Measurements from ENCODE around the gene HOXB2. TPM values are rescaled to one million over a fixed set of nuclear protein-coding genes. Genes with fewer than 3 reads are reported as not detected.

The HOXB2 gene
- total RNA-seq, 1 donor from 2014 or later = 55.3 TPM

DNA sequence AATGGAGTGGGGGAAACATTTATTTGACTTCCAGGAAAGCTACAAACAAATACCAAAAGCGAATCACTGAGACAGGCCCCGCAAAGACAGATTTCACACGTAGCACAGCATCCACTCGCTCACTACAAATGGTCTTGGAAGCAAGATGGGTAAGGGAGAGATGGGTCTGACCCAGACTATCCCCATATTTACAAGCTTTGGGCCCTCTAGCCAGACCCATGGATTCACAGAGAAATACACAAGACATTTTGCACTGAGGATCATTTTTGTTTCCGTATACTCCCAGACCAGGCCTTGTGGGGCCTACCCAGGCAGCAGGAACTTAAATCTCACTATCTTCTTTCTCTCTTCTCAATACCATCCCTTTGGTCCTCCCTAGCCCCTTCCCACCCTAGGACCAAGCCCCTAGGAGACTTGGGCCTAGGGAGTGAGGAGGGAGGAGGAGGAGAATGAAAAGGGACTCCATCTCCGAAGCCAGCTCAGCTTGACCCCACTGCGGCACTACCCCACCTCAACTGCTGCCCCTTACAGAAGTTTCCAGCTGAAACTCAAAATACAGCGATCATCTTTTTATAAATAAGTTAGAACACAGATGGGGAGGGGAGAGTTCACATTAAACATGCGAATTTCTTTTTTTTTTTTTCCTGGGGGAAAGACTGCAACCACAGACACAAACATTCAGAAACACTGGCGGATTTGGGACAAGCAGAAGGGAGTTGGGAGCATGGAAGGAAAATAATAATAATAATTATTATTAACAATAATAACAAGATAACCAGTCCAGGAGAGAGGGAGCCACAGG is 46.5 kb upstream of the HOXB2 start:
- peak overlapping the region in 1 of 2 donors; percentile 65 for H3K4me3 ChIP-seq
- intact Hi-C loops (cut with DNase I) = loop anchor here (2.0 kb wide), 1 partner anchor 239 kb away; no protein-coding TSS in a partner anchor
- no peaks in the 10 kb centered on the region for H3K27me3 ChIP-seq
- no peaks in the 10 kb centered on the region for H3K9me3 ChIP-seq
- peaks cover 0 to 8% of the 10 kb centered on the region in 2 donors for H3K36me3 ChIP-seq
- TF ChIP-seq, protein P1, sequence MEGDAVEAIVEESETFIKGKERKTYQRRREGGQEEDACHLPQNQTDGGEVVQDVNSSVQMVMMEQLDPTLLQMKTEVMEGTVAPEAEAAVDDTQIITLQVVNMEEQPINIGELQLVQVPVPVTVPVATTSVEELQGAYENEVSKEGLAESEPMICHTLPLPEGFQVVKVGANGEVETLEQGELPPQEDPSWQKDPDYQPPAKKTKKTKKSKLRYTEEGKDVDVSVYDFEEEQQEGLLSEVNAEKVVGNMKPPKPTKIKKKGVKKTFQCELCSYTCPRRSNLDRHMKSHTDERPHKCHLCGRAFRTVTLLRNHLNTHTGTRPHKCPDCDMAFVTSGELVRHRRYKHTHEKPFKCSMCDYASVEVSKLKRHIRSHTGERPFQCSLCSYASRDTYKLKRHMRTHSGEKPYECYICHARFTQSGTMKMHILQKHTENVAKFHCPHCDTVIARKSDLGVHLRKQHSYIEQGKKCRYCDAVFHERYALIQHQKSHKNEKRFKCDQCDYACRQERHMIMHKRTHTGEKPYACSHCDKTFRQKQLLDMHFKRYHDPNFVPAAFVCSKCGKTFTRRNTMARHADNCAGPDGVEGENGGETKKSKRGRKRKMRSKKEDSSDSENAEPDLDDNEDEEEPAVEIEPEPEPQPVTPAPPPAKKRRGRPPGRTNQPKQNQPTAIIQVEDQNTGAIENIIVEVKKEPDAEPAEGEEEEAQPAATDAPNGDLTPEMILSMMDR (IDR thresholded peaks at IDR 0.05) = no peak
- peaks cover 5 to 11% of the 10 kb centered on the region in 2 donors for H3K4me1 ChIP-seq
- H3K27ac ChIP-seq = no peak overlapping the region
- no peak for DNase-seq (ENCODE audit: low spot score in 2 of 2)

DNA sequence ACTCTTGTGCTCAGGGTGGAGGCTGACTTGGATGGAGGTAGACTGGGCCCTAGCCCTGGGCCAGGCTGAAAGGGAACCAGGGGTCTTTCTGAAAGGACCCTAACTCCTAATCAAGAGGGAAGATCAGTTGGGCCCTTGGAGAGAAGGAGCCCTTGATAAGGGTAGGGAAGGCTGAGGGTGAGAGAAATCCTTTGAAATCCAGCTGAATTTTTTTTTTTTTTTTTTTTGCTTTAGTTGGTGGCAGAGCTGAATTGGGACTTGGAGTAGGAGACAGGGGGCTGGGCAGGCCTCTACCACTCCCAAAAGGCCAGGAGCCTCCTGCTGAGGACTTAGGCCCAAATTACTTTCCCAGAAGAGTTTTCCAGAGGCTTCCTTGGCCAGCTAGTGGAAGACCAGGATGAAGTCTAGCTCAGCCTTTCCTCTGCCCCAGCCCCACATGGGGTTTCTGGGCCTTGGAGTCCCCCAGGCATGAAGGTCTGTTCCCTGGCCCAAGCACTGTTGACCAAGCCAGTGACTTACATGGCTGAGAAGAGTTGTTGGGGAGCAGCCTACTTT is 45.8 kb upstream of the HOXB2 start:
- H3K4me1 ChIP-seq = peaks cover 5 to 16% of the 10 kb centered on the region in 2 donors
- H3K36me3 ChIP-seq = peaks cover 0 to 8% of the 10 kb centered on the region in 2 donors
- no peak overlapping the region for H3K27ac ChIP-seq
- no peak for DNase-seq (ENCODE audit: low spot score in 2 of 2)
- no peak overlapping the region for H3K4me3 ChIP-seq
- intact Hi-C loops (cut with DNase I) = no loop called here
- no peaks in the 10 kb centered on the region for H3K27me3 ChIP-seq
- TF ChIP-seq, protein P1 (IDR thresholded peaks at IDR 0.05) = no peak
- no peaks in the 10 kb centered on the region for H3K9me3 ChIP-seq

DNA sequence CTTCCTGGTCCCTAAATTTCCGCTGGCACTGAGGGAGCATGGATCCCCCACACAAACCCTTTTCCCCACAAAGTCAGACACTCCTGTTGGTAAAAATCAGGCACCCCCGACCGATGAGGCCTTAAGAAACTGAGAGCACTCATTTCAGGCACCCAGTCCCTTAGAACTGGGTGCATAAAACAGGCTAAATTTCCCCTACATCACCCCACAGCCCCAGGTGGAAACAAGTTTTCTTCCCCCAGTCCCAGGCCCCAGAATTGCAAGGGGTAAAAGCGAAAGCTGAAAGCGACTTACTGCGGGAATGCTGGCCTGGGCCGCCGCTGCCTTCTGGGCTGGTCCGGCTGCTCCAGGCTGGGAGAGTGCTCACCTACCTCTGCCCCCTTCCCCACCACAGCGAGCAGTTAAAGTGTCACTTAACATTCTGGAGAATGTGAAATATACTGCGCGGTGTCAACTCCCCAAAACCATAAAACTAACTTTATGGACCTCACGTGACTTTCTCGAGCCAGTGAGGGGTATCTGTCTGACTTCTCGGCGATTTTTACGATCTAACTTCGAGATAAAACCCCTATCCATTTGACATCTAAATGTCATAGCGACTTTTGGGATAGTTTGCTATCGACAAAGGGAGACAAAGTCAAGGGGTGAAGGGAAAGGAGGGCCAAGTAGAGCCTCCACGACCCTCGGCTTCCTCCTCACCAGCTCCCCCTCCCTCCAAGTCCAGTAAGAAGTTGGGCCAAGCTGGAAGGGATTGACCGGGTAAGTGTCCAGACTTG is 45.1 kb upstream of the HOXB2 start, which contains the start of gene HOXB3:
Gene HOXB3 (minus strand): TSS at position 411 of the 776 bp plus-strand sequence. CDS start 37,767 bp downstream, outside the sequence.
- no peaks in the 10 kb centered on the region for H3K9me3 ChIP-seq
- no peak for DNase-seq (ENCODE audit: low spot score in 2 of 2)
- H3K36me3 ChIP-seq = peaks cover 0 to 3% of the 10 kb centered on the region in 2 donors
- no peaks in the 10 kb centered on the region for H3K27me3 ChIP-seq
- intact Hi-C loops (cut with DNase I) = no loop called here
- TF ChIP-seq, protein P1 (IDR thresholded peaks at IDR 0.05) = no peak
- H3K27ac ChIP-seq = no peak within 1 kb of the TSS
- H3K4me3 ChIP-seq = no peak within 1 kb of the TSS
- peaks cover 5 to 16% of the 10 kb centered on the region in 2 donors for H3K4me1 ChIP-seq

DNA sequence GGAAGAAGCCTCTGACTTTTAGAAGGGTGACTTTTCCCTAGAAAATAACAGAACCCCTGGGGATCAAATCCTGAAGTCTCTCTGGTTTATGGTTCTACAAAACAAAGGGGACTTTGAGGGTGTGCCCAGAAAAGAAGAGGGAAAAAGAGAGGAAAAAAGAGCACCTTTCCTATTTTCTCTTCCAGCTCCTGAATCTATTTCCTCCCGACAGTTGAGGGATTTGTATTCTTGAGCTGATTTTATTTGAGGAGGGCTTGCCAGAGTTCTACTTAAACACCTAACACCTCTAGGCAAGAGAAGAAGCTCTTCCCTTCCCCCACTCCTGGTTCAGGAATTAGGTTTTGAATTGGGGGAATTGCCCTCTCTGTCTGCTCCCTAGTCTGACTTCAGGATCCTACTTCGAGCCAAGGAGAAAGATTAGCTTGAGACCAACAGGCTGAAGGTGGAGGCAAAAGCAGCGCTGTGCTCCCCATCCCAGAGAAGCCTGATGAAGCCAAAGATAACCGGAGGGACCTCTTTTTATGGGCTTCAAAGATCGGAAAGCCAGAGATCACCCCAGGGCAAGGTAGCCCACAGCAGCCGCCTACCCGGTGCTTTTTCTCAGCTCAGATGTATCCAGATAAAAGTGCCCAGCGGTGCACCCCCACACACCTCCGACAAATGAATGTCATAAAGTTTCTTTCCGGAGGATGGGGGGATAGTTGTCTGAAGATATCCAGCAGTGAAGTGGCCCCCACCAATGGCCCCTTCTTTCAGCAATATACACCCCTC is 44.3 kb upstream of the HOXB2 start:
- H3K27ac ChIP-seq = no peak overlapping the region
- no peak overlapping the region for H3K4me3 ChIP-seq
- H3K36me3 ChIP-seq = no peaks in the 10 kb centered on the region
- H3K4me1 ChIP-seq = peaks cover 5 to 21% of the 10 kb centered on the region in 2 donors
- H3K27me3 ChIP-seq = no peaks in the 10 kb centered on the region
- TF ChIP-seq, protein P1 (IDR thresholded peaks at IDR 0.05) = no peak
- no peak for DNase-seq (ENCODE audit: low spot score in 2 of 2)
- intact Hi-C loops (cut with DNase I) = no loop called here
- H3K9me3 ChIP-seq = no peaks in the 10 kb centered on the region

DNA sequence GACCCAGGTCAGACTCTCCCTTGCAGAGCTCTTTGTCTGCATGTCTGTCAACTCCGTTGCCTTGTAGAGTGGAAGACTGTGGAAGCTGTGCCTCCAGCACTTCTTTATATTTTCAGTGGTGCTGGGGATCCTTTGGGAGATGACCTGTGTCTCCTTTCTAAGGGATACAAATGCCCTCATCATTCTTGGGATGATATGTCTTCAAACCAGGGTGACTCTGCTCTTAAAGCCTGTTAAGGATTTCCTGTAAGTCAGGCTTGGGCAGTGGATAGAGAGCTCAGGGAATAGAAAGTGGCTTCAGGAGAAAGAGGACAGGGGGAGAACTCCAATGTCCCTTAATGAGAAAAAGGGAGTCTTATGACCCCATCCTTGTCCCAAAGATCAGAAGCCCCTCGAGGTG is 43.6 kb upstream of the HOXB2 start:
- no peaks in the 10 kb centered on the region for H3K9me3 ChIP-seq
- no peak overlapping the region for H3K27ac ChIP-seq
- no peak overlapping the region for H3K4me3 ChIP-seq
- H3K27me3 ChIP-seq = no peaks in the 10 kb centered on the region
- H3K4me1 ChIP-seq = peaks cover 5 to 25% of the 10 kb centered on the region in 2 donors
- intact Hi-C loops (cut with DNase I) = no loop called here
- TF ChIP-seq, protein P1 (IDR thresholded peaks at IDR 0.05) = no peak
- H3K36me3 ChIP-seq = no peaks in the 10 kb centered on the region
- no peak for DNase-seq (ENCODE audit: low spot score in 2 of 2)
